Neuron (in vitro differentiated cells): ENCODE results near the gene CCDC197.

ENCODE experiments used
- H2AFZ ChIP-seq: one replicate; pipeline ENCODE4 v1.6.1; 2013; ENCODE audit warnings: low read depth, mild to moderate bottlenecking, inconsistent platforms, low read length, moderate library complexity
- H3K27me3 ChIP-seq: one replicate; pipeline ENCODE4 v1.6.1; 2013; ENCODE audit warnings: low read length; ENCODE audit not compliant: insufficient read depth
- H3K36me3 ChIP-seq: one replicate; pipeline ENCODE4 v1.6.1; 2013; ENCODE audit warnings: low read length; ENCODE audit not compliant: insufficient read depth
- H3K4me1 ChIP-seq: one replicate; pipeline ENCODE4 v1.6.1; 2013; ENCODE audit warnings: low read length; ENCODE audit not compliant: insufficient read depth
- H3K4me3 ChIP-seq: 2 replicates; pipeline ENCODE4 v1.5.1; 2013; ENCODE audit warnings: mild to moderate bottlenecking, low read length, moderate library complexity
- H3K9me3 ChIP-seq: one replicate; pipeline ENCODE4 v1.6.1; 2013; ENCODE audit warnings: low read length

CCDC197 gene

GRCh38 chr14:93965946-93966474 is 31.1 kb upstream of the CCDC197 start:
- Histone ChIP-seq H2AFZ (no peak overlapping the region), H3K4me3 (no peak overlapping the region), H3K36me3 (no peaks in the 10 kb centered on the region), H3K4me1 (peaks cover 4% of the 10 kb centered on the region), H3K27me3 (peaks cover 5% of the 10 kb centered on the region), H3K9me3 (no peaks in the 10 kb centered on the region)

GRCh38 chr14:93967637-93968250 is 29.4 kb upstream of the CCDC197 start:
- no peaks in the 10 kb centered on the region for H3K9me3 ChIP-seq
- no peak overlapping the region for H3K4me3 ChIP-seq
- H2AFZ ChIP-seq, result no peak overlapping the region
- no peaks in the 10 kb centered on the region for H3K36me3 ChIP-seq
- H3K4me1 ChIP-seq, result peaks cover 4% of the 10 kb centered on the region
- peaks cover 5% of the 10 kb centered on the region for H3K27me3 ChIP-seq

GRCh38 chr14:93969082-93969828 is 27.8 kb upstream of the CCDC197 start:
- Histone ChIP-seq H2AFZ (no peak overlapping the region), H3K36me3 (no peaks in the 10 kb centered on the region), H3K4me1 (no peaks in the 10 kb centered on the region), H3K4me3 (no peak overlapping the region), H3K27me3 (peaks cover 5% of the 10 kb centered on the region), H3K9me3 (no peaks in the 10 kb centered on the region)

GRCh38 chr14:93970585-93970964 is 26.5 kb upstream of the CCDC197 start:
- Histone ChIP-seq H3K4me1 (no peaks in the 10 kb centered on the region), H3K27me3 (peaks cover 5% of the 10 kb centered on the region), H2AFZ (no peak overlapping the region), H3K9me3 (no peaks in the 10 kb centered on the region), H3K36me3 (no peaks in the 10 kb centered on the region), H3K4me3 (no peak overlapping the region)

- peaks cover 5% of the 10 kb centered on the region for H3K27me3 ChIP-seq
- H3K4me1 ChIP-seq, result no peaks in the 10 kb centered on the region
- H3K4me3 ChIP-seq, result no peak overlapping the region
- no peaks in the 10 kb centered on the region for H3K36me3 ChIP-seq
- H2AFZ ChIP-seq, result no peak overlapping the region
- no peaks in the 10 kb centered on the region for H3K9me3 ChIP-seq
Observed at GRCh38 chr14:93970965-93971634, 26.0 kb upstream of the CCDC197 start.

GRCh38 chr14:93971635-93972027 is 25.5 kb upstream of the CCDC197 start:
- Histone ChIP-seq H3K4me1 (no peaks in the 10 kb centered on the region), H3K36me3 (no peaks in the 10 kb centered on the region), H2AFZ (no peak overlapping the region), H3K4me3 (no peak overlapping the region), H3K9me3 (no peaks in the 10 kb centered on the region), H3K27me3 (peaks cover 5% of the 10 kb centered on the region)

GRCh38 chr14:93972618-93973205 is 24.4 kb upstream of the CCDC197 start:
- no peaks in the 10 kb centered on the region for H3K36me3 ChIP-seq
- no peak overlapping the region for H2AFZ ChIP-seq
- peaks cover 5% of the 10 kb centered on the region for H3K27me3 ChIP-seq
- H3K9me3 ChIP-seq, result no peaks in the 10 kb centered on the region
- no peak overlapping the region for H3K4me3 ChIP-seq
- no peaks in the 10 kb centered on the region for H3K4me1 ChIP-seq

GRCh38 chr14:93973607-93974006 is 23.5 kb upstream of the CCDC197 start:
- Histone ChIP-seq H3K4me3 (no peak overlapping the region), H2AFZ (no peak overlapping the region), H3K4me1 (no peaks in the 10 kb centered on the region), H3K27me3 (peaks cover 2% of the 10 kb centered on the region), H3K36me3 (no peaks in the 10 kb centered on the region), H3K9me3 (no peaks in the 10 kb centered on the region)

GRCh38 chr14:93974299-93974698 is 22.8 kb upstream of the CCDC197 start:
- no peaks in the 10 kb centered on the region for H3K4me1 ChIP-seq
- no peaks in the 10 kb centered on the region for H3K36me3 ChIP-seq
- H2AFZ ChIP-seq, result no peak overlapping the region
- no peak overlapping the region for H3K4me3 ChIP-seq
- no peaks in the 10 kb centered on the region for H3K9me3 ChIP-seq
- no peaks in the 10 kb centered on the region for H3K27me3 ChIP-seq

- H3K27me3 ChIP-seq, result no peaks in the 10 kb centered on the region
- H3K36me3 ChIP-seq, result no peaks in the 10 kb centered on the region
- H3K4me3 ChIP-seq, result no peak overlapping the region
- no peak overlapping the region for H2AFZ ChIP-seq
- no peaks in the 10 kb centered on the region for H3K9me3 ChIP-seq
- H3K4me1 ChIP-seq, result no peaks in the 10 kb centered on the region
Observed at GRCh38 chr14:93974833-93975232, 22.3 kb upstream of the CCDC197 start.

GRCh38 chr14:93975791-93976476 is 21.2 kb upstream of the CCDC197 start:
- Histone ChIP-seq H3K4me3 (no peak overlapping the region), H3K4me1 (no peaks in the 10 kb centered on the region), H3K9me3 (no peaks in the 10 kb centered on the region), H2AFZ (no peak overlapping the region), H3K36me3 (no peaks in the 10 kb centered on the region), H3K27me3 (no peaks in the 10 kb centered on the region)

GRCh38 chr14:93976477-93977057 is 20.5 kb upstream of the CCDC197 start, which contains the start of gene ASB2:
ASB2 (minus strand) TSS chr14:93976570; CDS start chr14:93964539, 12,031 bp downstream.
- Histone ChIP-seq H3K27me3 (no peaks in the 10 kb centered on the region), H3K36me3 (no peaks in the 10 kb centered on the region), H3K9me3 (no peaks in the 10 kb centered on the region), H3K4me3 (no peak within 1 kb of the TSS), H2AFZ (no peak within 1 kb of the TSS), H3K4me1 (no peaks in the 10 kb centered on the region)
